ENCODE measurements around the gene CMTM2. TPM values are rescaled to one million over a fixed set of nuclear protein-coding genes. Genes with fewer than 3 reads are reported as not detected.
"Not testable (repeated sequence)": the region's sequence is repeated elsewhere in the genome, so short reads cannot be mapped to it uniquely, and the experiment has no call there.

The CMTM2 gene
- polyA plus RNA-seq, 1 experiment = not detected

DNA sequence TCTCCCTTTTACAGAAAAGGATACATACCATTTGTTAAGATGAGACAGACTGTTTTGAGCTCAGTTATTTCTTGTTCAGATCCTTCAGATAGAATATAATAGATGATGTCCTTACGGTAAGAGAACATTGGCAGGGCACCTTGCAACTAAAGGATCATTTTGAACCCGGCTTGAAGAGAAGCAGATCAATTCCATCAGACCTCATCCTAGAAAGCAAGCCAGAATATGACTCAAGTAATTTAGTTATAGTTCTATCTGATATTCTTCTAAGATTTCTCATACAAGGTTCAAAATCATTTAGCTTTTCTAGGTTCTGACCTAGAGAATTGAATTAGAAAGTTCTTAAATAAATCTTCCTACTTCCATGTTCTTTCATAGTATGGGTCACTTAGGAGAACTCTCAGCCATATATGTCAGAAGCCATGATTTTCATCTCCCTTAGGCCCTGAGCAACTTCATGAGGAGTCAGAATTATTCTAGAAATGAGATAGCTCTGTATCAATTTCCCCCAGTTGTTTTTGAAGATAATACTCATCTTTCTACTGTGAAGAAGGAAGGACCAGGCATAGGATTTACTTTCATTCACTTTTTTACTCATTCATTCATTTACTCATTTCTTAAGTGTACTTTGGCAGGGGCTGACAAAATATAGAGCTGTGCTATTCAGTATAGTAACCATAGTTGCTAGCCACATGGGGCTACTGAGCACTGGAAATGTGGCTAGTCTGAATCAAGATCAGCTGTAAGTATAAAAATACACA, 15.5 kb upstream of the CMTM2 start:
- Histone ChIP-seq H3K9me3 (ENCODE audit: control insufficient read depth, insufficient read depth, low read length) (no peaks in the 10 kb centered on the region; the same call in 1 of the 2 replicates), H3K27ac (ENCODE audit: low read depth, low read length) (no peak overlapping the region), H3K4me3 (ENCODE audit: low read depth, low read length) (no peak overlapping the region), H3K27me3 (ENCODE audit: control insufficient read depth, insufficient read depth, low read length) (no peaks in the 10 kb centered on the region)
- POLR2A ChIA-PET = interaction anchor here (1.2 kb wide), 1 partner anchor 11 kb away, joined by 3 read pairs; the partner anchor contains the start of gene CKLF
- CTCF ChIA-PET = interaction anchor here (0.6 to 2.3 kb wide), 5 partner anchors 45 to 326 kb away, joined by 3 to 8 read pairs (median 4); no protein-coding TSS in a partner anchor
- TF ChIP-seq CTCF (IDR thresholded peaks at IDR 0.05; ENCODE audit: low read depth, low read length) = no peak
- no peak for DNase-seq (ENCODE audit: low read depth, low spot score)

GRCh38 chr16:66566051-66566901, 13.0 kb upstream of the CMTM2 start, which contains the start of gene CMTM1:
Gene CMTM1 (plus strand): TSS chr16:66566439. CDS start chr16:66566514, 75 bp downstream.
- no peak for TF ChIP-seq CTCF (IDR thresholded peaks at IDR 0.05; ENCODE audit: low read depth, low read length)
- Histone ChIP-seq H3K27ac (ENCODE audit: low read depth, low read length) (no peak within 1 kb of the TSS), H3K4me3 (ENCODE audit: low read depth, low read length) (no peak within 1 kb of the TSS), H3K27me3 (ENCODE audit: control insufficient read depth, insufficient read depth, low read length) (no peaks in the 10 kb centered on the region), H3K9me3 (ENCODE audit: control insufficient read depth, insufficient read depth, low read length) (no peaks in the 10 kb centered on the region; the same call in 1 of the 2 replicates)
- DNase-seq (ENCODE audit: low read depth, low spot score) = no peak
- CTCF ChIA-PET = no interaction called here
- POLR2A ChIA-PET = no interaction called here

DNA sequence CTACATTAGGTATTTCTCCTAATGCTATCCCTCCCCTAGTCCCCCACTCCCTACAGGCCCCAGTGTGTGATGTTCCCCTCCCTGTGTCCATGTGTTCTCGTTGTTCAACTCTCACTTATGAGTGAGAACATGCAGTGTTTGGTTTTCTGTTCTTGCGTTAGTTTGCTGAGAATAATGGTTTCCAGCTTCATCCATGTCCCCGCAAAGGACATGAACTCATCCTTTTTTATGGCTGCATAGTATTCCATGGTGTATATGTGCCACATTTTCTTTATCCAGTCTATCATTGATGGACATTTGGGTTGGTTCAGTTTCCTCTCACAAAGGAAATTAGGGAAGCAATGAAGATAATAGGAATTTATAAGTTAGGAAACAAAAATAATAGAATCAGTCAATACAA, 12.0 kb upstream of the CMTM2 start:
- H3K4me3 ChIP-seq (ENCODE audit: low read depth, low read length); H3K27ac ChIP-seq (ENCODE audit: low read depth, low read length); DNase-seq (ENCODE audit: low read depth, low spot score); POLR2A ChIA-PET; H3K9me3 ChIP-seq (ENCODE audit: control insufficient read depth, insufficient read depth, low read length); CTCF ChIA-PET; H3K27me3 ChIP-seq (ENCODE audit: control insufficient read depth, insufficient read depth, low read length): not testable (repeated sequence)

GRCh38 chr16:66568355-66568754, 10.9 kb upstream of the CMTM2 start:
- Histone ChIP-seq H3K27ac (ENCODE audit: low read depth, low read length) (no peak overlapping the region), H3K9me3 (ENCODE audit: control insufficient read depth, insufficient read depth, low read length) (no peaks in the 10 kb centered on the region; the same call in 1 of the 2 replicates), H3K27me3 (ENCODE audit: control insufficient read depth, insufficient read depth, low read length) (no peaks in the 10 kb centered on the region), H3K4me3 (ENCODE audit: low read depth, low read length) (no peak overlapping the region)
- no peak for DNase-seq (ENCODE audit: low read depth, low spot score)
- TF ChIP-seq CTCF (IDR thresholded peaks at IDR 0.05; ENCODE audit: low read depth, low read length) = no peak
- ChIA-PET POLR2A (no interaction called here), CTCF (interaction anchor here (0.8 kb wide), 1 partner anchor 36 kb away, joined by 3 read pairs; no protein-coding TSS in a partner anchor)

DNA sequence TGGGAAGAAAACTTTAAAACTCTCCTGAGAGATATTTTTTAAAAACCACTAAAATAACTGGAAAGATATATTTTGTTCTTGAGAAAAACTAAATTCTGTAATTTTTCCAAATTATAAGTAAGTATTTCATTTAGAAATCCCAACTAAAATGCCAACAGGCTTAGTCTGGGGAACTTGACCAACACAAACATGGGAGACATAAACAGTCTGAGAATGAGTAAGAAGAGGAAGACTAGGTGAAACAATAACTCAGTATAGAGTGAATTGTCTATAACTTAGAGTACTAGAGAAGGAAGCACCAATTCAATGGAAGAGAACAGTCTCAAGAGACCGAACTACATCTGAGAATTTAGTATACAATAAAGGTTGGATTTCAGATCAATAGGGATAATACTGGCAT, 10.1 kb upstream of the CMTM2 start:
- no peaks in the 10 kb centered on the region for H3K27me3 ChIP-seq (ENCODE audit: control insufficient read depth, insufficient read depth, low read length)
- DNase-seq (ENCODE audit: low read depth, low spot score) = no peak
- no peak overlapping the region for H3K27ac ChIP-seq (ENCODE audit: low read depth, low read length)
- ChIA-PET CTCF (interaction anchor here (0.8 to 2.1 kb wide), 3 partner anchors 18 to 39 kb away, joined by 3 to 12 read pairs (median 3); no protein-coding TSS in a partner anchor), POLR2A (no interaction called here)
- no peak for TF ChIP-seq CTCF (IDR thresholded peaks at IDR 0.05; ENCODE audit: low read depth, low read length)
- H3K9me3 ChIP-seq (ENCODE audit: control insufficient read depth, insufficient read depth, low read length) = no peaks in the 10 kb centered on the region; the same call in 1 of the 2 replicates
- H3K4me3 ChIP-seq (ENCODE audit: low read depth, low read length) = no peak overlapping the region

Data from AG04450 (cell line).